H1 (cell line): Measurements from ENCODE around the gene GFAP. TPM values are rescaled to one million over a fixed set of nuclear protein-coding genes. Genes with fewer than 3 reads are reported as not detected.

Source experiments
- CTCF ChIA-PET: fragments of 300-600 bp; sonication (Branson Sonifier 250); formaldehyde crosslinking; loops from one replicate; lab custom pipeline; 2021; ENCODE audit not compliant: partially characterized antibody; lab: Charles Lee
- POLR2A ChIA-PET: fragments of 300-600 bp; sonication (Branson Sonifier 250); formaldehyde crosslinking; loops from one replicate; lab custom pipeline; 2021; ENCODE audit warnings: inconsistent platforms; ENCODE audit not compliant: partially characterized antibody; lab: Charles Lee
- DNase-seq, 2 experiments: peaks; one replicate each; pipeline versions ENCODE4 v3.0.0 to v3.0.0-alpha.2; 2010 to 2022; ENCODE audit warnings: low spot score in 2 of 2, low read depth in 1 of 2, mixed read lengths in 1 of 2
- FAIRE-seq: peaks from 2 replicates; lab custom pipeline; 2011; peaks lifted over from hg19 to GRCh38; lab: Jason Lieb, UNC
- H2AFZ ChIP-seq: 2 replicates; pipeline ENCODE4 v1.8.1; 2012; ENCODE audit warnings: low read length, inconsistent platforms
- H2AK5ac ChIP-seq: 2 replicates; pipeline ENCODE4 v1.6.1; 2013; ENCODE audit warnings: low read depth, low read length
- H2BK120ac ChIP-seq: replicated peaks from 2 replicates; pipeline ENCODE3; 2013; ENCODE audit warnings: low read depth, low read length, inconsistent platforms
- H2BK12ac ChIP-seq: 2 replicates; pipeline ENCODE4 v1.6.1; 2013; ENCODE audit warnings: low read depth, low read length
- H2BK15ac ChIP-seq: 2 replicates; pipeline ENCODE4 v1.6.1; 2013; ENCODE audit warnings: low read length
- H2BK20ac ChIP-seq: 2 replicates; pipeline ENCODE4 v1.6.1; 2013; ENCODE audit warnings: low read length
- H2BK5ac ChIP-seq: 2 replicates; pipeline ENCODE4 v1.6.1; 2013; ENCODE audit warnings: low read depth, low read length
- H3K14ac ChIP-seq: 2 replicates; pipeline ENCODE4 v1.6.1; 2013; ENCODE audit warnings: inconsistent platforms; ENCODE audit not compliant: insufficient read length
- H3K18ac ChIP-seq: 2 replicates; pipeline ENCODE4 v1.6.1; 2013; ENCODE audit warnings: low read length; ENCODE audit errors: extremely low read depth
- H3K23ac ChIP-seq: 2 replicates; pipeline ENCODE4 v1.6.1; 2013; ENCODE audit warnings: inconsistent platforms; ENCODE audit not compliant: insufficient read length
- H3K23me2 ChIP-seq: 2 replicates; pipeline ENCODE4 v1.6.1; 2013; ENCODE audit warnings: low read depth, low read length
- H3K27ac ChIP-seq: 2 replicates; pipeline ENCODE4 v1.6.1; 2011; ENCODE audit warnings: low read depth, low read length, inconsistent platforms
- H3K27me3 ChIP-seq, 4 experiments: replicated peaks in 1 of 4; 1 replicate in 1 of 4; 2 replicates in 3 of 4; pipeline versions ENCODE4 v1.6.1 to v1.8.1; 2011 to 2013; ENCODE audit warnings: low read length in 3 of 4, mild to moderate bottlenecking in 3 of 4, inconsistent platforms in 2 of 4, mixed read lengths in 2 of 4, moderate library complexity in 1 of 4; ENCODE audit not compliant: control insufficient read depth in 3 of 4, insufficient read depth in 3 of 4; ENCODE audit errors: extremely low read depth in 1 of 4
- H3K36me3 ChIP-seq, 4 experiments: 2 replicates each; pipeline versions ENCODE4 v1.6.1 to v1.8.1; 2011 to 2013; ENCODE audit warnings: mild to moderate bottlenecking in 4 of 4, low read length in 3 of 4, moderate library complexity in 2 of 4, control low read depth in 1 of 4, inconsistent platforms in 1 of 4; ENCODE audit not compliant: insufficient read depth in 4 of 4, control insufficient read depth in 2 of 4
- H3K4ac ChIP-seq: replicated peaks from 2 replicates; pipeline ENCODE3; 2013; ENCODE audit warnings: low read length, low read depth, mixed read lengths, inconsistent platforms; ENCODE audit not compliant: insufficient read length
- H3K4me1 ChIP-seq, 4 experiments: replicated peaks in 1 of 4; 1 replicate in 1 of 4; 2 replicates in 3 of 4; pipeline versions ENCODE4 v1.6.1 to v1.8.1; 2011 to 2013; ENCODE audit warnings: low read length in 3 of 4, inconsistent platforms in 2 of 4, mixed read lengths in 1 of 4; ENCODE audit not compliant: insufficient read depth in 4 of 4, control insufficient read depth in 3 of 4
- H3K4me2 ChIP-seq, 2 experiments: 2 replicates each; pipeline versions ENCODE4 v1.6.1 to v1.8.1; 2011 to 2013; ENCODE audit warnings: low read depth in 2 of 2, low read length in 2 of 2, control low read depth in 1 of 2, inconsistent platforms in 1 of 2, mild to moderate bottlenecking in 1 of 2; ENCODE audit not compliant: insufficient read depth in 1 of 2
- H3K4me3 ChIP-seq, 4 experiments: fragments of 200-600, 300-600 bp in 1 of 4; sonication (generic), shearing (Covaris generic), sonication (Bioruptor Twin) in 1 of 4; 2 replicates each; pipeline versions ENCODE4 v1.5.1 to v1.8.1; 2011 to 2016; ENCODE audit warnings: low read length in 4 of 4, low read depth in 3 of 4, control low read depth in 2 of 4, inconsistent platforms in 2 of 4, mild to moderate bottlenecking in 2 of 4, mixed read lengths in 1 of 4, moderate library complexity in 1 of 4; ENCODE audit not compliant: insufficient read depth in 2 of 4; ENCODE audit errors: extremely low read depth in 1 of 4
- H3K56ac ChIP-seq: replicated peaks from 2 replicates; pipeline ENCODE3; 2013; ENCODE audit warnings: low read depth, mild to moderate bottlenecking, mixed read lengths, low read length, inconsistent platforms; ENCODE audit not compliant: insufficient read length
- H3K79me1 ChIP-seq: 2 replicates; pipeline ENCODE4 v1.6.1; 2013; ENCODE audit warnings: low read depth, low read length, control low read depth
- H3K79me2 ChIP-seq, 2 experiments: 2 replicates each; pipeline versions ENCODE4 v1.6.1 to v1.8.1; 2012 to 2013; ENCODE audit warnings: low read length in 2 of 2, mild to moderate bottlenecking in 2 of 2, inconsistent platforms in 1 of 2; ENCODE audit not compliant: insufficient read depth in 2 of 2, control insufficient read depth in 1 of 2
- H3K9ac ChIP-seq, 4 experiments: replicated peaks in 1 of 4; 1 replicate in 1 of 4; 2 replicates in 3 of 4; pipeline versions ENCODE4 v1.6.1 to v1.8.1; 2011 to 2013; ENCODE audit warnings: low read depth in 3 of 4, low read length in 3 of 4, control low read depth in 2 of 4, mild to moderate bottlenecking in 2 of 4, moderate library complexity in 2 of 4, inconsistent platforms in 1 of 4; ENCODE audit errors: extremely low read depth in 1 of 4
- H3K9me3 ChIP-seq, 2 experiments: 2 replicates each; pipeline versions ENCODE4 v1.6.1 to v1.8.1; 2012 to 2013; ENCODE audit warnings: mild to moderate bottlenecking in 2 of 2, moderate library complexity in 2 of 2, control low read depth in 1 of 2, inconsistent platforms in 1 of 2, low read depth in 1 of 2, low read length in 1 of 2, mixed read lengths in 1 of 2; ENCODE audit not compliant: insufficient read depth in 2 of 2
- H4K20me1 ChIP-seq, 2 experiments: replicated peaks in 1 of 2; 2 replicates each; pipeline versions ENCODE3 to v1.8.1; 2011 to 2013; ENCODE audit warnings: inconsistent platforms in 2 of 2, low read length in 2 of 2, mild to moderate bottlenecking in 1 of 2; ENCODE audit not compliant: insufficient read depth in 2 of 2, control insufficient read depth in 1 of 2
- H4K5ac ChIP-seq: 2 replicates; pipeline ENCODE4 v1.6.1; 2013; ENCODE audit warnings: low read length, low read depth, mixed read lengths, inconsistent platforms; ENCODE audit not compliant: insufficient read length
- H4K8ac ChIP-seq: 2 replicates; pipeline ENCODE4 v1.8.0; 2013; ENCODE audit warnings: mild to moderate bottlenecking, moderate library complexity, low read length, inconsistent platforms; ENCODE audit not compliant: insufficient read depth; ENCODE audit errors: extremely low read depth
- H4K91ac ChIP-seq: replicated peaks from 2 replicates; pipeline ENCODE3; 2013; ENCODE audit warnings: low read length, mixed read lengths, inconsistent platforms; ENCODE audit not compliant: insufficient read length
- ASH2L ChIP-seq: fragments of 200-600, 300-600 bp; sonication (generic); IDR thresholded peaks from one replicate; pipeline ENCODE4 v1.7.1; 2017; ENCODE audit warnings: low read length
- CEBPB ChIP-seq: IDR thresholded peaks from 2 replicates; pipeline ENCODE4 v1.6.1; 2012; ENCODE audit warnings: low read depth, low read length
- EGR1 ChIP-seq: IDR thresholded peaks from 2 replicates; pipeline ENCODE4 v1.6.1; 2011; ENCODE audit warnings: low read depth, low read length, borderline replicate concordance
- EZH2 ChIP-seq: fragments of 200-600 bp; sonication (generic); IDR thresholded peaks from 2 replicates; pipeline ENCODE4 v1.7.1; 2012; ENCODE audit warnings: low read depth, mild to moderate bottlenecking, moderate library complexity, low read length, inconsistent platforms; ENCODE audit not compliant: severe bottlenecking
- GTF2F1 ChIP-seq: IDR thresholded peaks from 2 replicates; pipeline ENCODE4 v1.6.1; 2012; ENCODE audit warnings: low read depth, low read length, improper control_type of control experiment, borderline replicate concordance
- POLR2A ChIP-seq, 2 experiments: IDR thresholded peaks; 1 replicate in 1 of 2; 2 replicates in 1 of 2; pipeline ENCODE4 v1.6.1; 2011; ENCODE audit warnings: low read depth in 2 of 2, low read length in 2 of 2, mild to moderate bottlenecking in 2 of 2; ENCODE audit errors: control extremely low read depth in 1 of 2
- POU5F1 ChIP-seq: IDR thresholded peaks from 2 replicates; pipeline ENCODE4 v1.6.1; 2011; ENCODE audit warnings: low read depth, mild to moderate bottlenecking, low read length, moderate library complexity
- RBBP5 ChIP-seq: IDR thresholded peaks from 2 replicates; pipeline ENCODE4 v1.7.1; 2012; ENCODE audit warnings: low read depth, mild to moderate bottlenecking, inconsistent platforms, low read length, moderate library complexity, borderline replicate concordance
- RNF2 ChIP-seq: fragments of 200-900, 300-1000 bp; sonication (generic); IDR thresholded peaks from 2 replicates; pipeline ENCODE4 v1.7.1; 2016; ENCODE audit warnings: borderline replicate concordance, low read depth, mild to moderate bottlenecking, antibody characterized with exemption, low read length; ENCODE audit not compliant: poor library complexity, severe bottlenecking; ENCODE audit errors: missing control alignments
- SAP30 ChIP-seq: fragments of 300-600 bp; sonication (generic); IDR thresholded peaks from 2 replicates; pipeline ENCODE4 v1.7.1; 2012; ENCODE audit warnings: low read length, moderate library complexity, mild to moderate bottlenecking, inconsistent platforms; ENCODE audit not compliant: insufficient read depth, insufficient replicate concordance
- SIRT6 ChIP-seq: IDR thresholded peaks from one replicate; pipeline ENCODE4 v1.7.1; 2012; ENCODE audit warnings: low read length, inconsistent platforms
- SP1 ChIP-seq: IDR thresholded peaks from 2 replicates; pipeline ENCODE4 v1.6.1; 2011; ENCODE audit warnings: low read depth, low read length
- SP4 ChIP-seq: IDR thresholded peaks from 2 replicates; pipeline ENCODE4 v1.6.1; 2012; ENCODE audit warnings: low read length, inconsistent platforms
- TCF12 ChIP-seq: IDR thresholded peaks from 2 replicates; pipeline ENCODE4 v1.6.1; 2011; ENCODE audit warnings: low read depth, mild to moderate bottlenecking, low read length
- WGBS, 2 experiments: shearing (Covaris generic) in 1 of 2; methylation state at CpG; one replicate each; pipeline versions ENCODE4 v1.1.6 to v1.1.7; 2013 to 2015; ENCODE audit warnings: low lambda C conversion rate in 2 of 2, mixed read lengths in 2 of 2, inconsistent platforms in 1 of 2, low coverage in 1 of 2, missing lambda C conversion rate in 1 of 2; ENCODE audit not compliant: insufficient replicate concordance in 2 of 2, insufficient coverage in 1 of 2, insufficient read length in 1 of 2; ENCODE audit errors: extremely low coverage in 1 of 2, missing lambda C conversion rate in 1 of 2; 5-methylcytosine and 5-hydroxymethylcytosine counted together
- polyA plus RNA-seq, 7 experiments: library from polyadenylated mRNA; depleted of rRNA in 3 of 7; stranded (reverse) in 5 of 7; unstranded in 2 of 7; fragments of >200 nt in 5 of 7; fragments of 200-250 nt in 2 of 7; gene quantifications; 1 replicate in 5 of 7; 2 replicates in 1 of 7; 4 replicates in 1 of 7; pipeline versions ENCODE4 v1.2.1 to v1.2.3, GENCODE V29; 2011 to 2013; ENCODE audit warnings: missing spikeins in 2 of 7, mixed read lengths in 2 of 7
- total RNA-seq: library from RNA; stranded (reverse); fragmentation: NEBNext Ultra II Directional; extraction: Animal tissue kit (Norgen Biotek cat#: 25700); gene quantifications from 2 replicates; pipeline ENCODE4 v1.2.1, GENCODE V29; 2021
- TF ChIP-seq, protein P1 (sequence below): IDR thresholded peaks from 2 replicates; pipeline ENCODE4 v1.6.1; 2011; ENCODE audit warnings: low read depth, mild to moderate bottlenecking, low read length; ENCODE audit not compliant: insufficient read depth

Gene GFAP
- total and polyA plus RNA-seq, 2 of the 8 experiments (the other 6 are each of a cell fraction or from before 2014, with no cell fraction given) = 1.3 to 1.5 TPM

- Histone ChIP-seq H2BK20ac (no peak overlapping the region), H2AFZ (no peak overlapping the region), H3K79me1 (no peaks in the 10 kb centered on the region), H2BK12ac (no peak overlapping the region), H3K79me2 (no peaks in the 10 kb centered on the region), H3K4me3 (no peak overlapping the region), H2BK15ac (no peak overlapping the region), H4K5ac (no peak overlapping the region), H3K56ac (no peak overlapping the region), H4K91ac (no peak overlapping the region), H3K23ac (no peak overlapping the region), H2AK5ac (no peak overlapping the region), H3K14ac (no peak overlapping the region), H3K9ac (no peak overlapping the region), H4K8ac (no peak overlapping the region), H3K27ac (no peak overlapping the region), H4K20me1 (peaks cover 2% of the 10 kb centered on the region in 2 experiments), H3K4me2 (no peak overlapping the region), H3K23me2 (no peaks in the 10 kb centered on the region), H3K4me1 (no peaks in the 10 kb centered on the region), H3K18ac (no peak overlapping the region), H3K36me3 (peaks cover 28 to 66% (median 45%) of the 10 kb centered on the region in 4 experiments), H2BK120ac (no peak overlapping the region), H3K27me3 (no peaks in the 10 kb centered on the region), H2BK5ac (no peak overlapping the region), H3K4ac (no peak overlapping the region), H3K9me3 (no peaks in the 10 kb centered on the region)
- no peak for FAIRE-seq
- ChIA-PET POLR2A (interaction anchor here (0.6 to 5.0 kb wide), 4 partner anchors 12 to 89 kb away, joined by 3 to 15 read pairs (median 8); partner anchors contain the start of gene HIGD1B), CTCF (interaction anchor here (0.8 to 28.4 kb wide), 18 partner anchors 7 to 132 kb away, joined by 3 to 577 read pairs (median 6); partner anchors contain the start of genes ADAM11 and HIGD1B)
- WGBS, 2 experiments = 92% methylated on average over 6 of the region's 6 CpGs; no CpG with 5 or more reads in 1 of the 2 experiments
- no peak for DNase-seq
- TF ChIP-seq SP4 (no peak), ASH2L (no peak), CEBPB (no peak), EZH2 (no peak), EGR1 (no peak), SP1 (no peak), POLR2A (IDR thresholded peaks at IDR 0.05; ENCODE audit: control extremely low read depth in 1 of 2, low read depth in 2 of 2, low read length in 2 of 2) (no peak), SAP30 (no peak), POU5F1 (no peak), GTF2F1 (no peak), RNF2 (no peak), SIRT6 (no peak), RBBP5 (no peak), TCF12 (no peak)
- TF ChIP-seq, protein P1, sequence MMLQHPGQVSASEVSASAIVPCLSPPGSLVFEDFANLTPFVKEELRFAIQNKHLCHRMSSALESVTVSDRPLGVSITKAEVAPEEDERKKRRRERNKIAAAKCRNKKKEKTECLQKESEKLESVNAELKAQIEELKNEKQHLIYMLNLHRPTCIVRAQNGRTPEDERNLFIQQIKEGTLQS = no peak
These were observed 49.4 kb downstream of the GFAP start for GRCh38 chr17:44865931-44866330.
